Smooth muscle cell (in vitro differentiated cells): Measurements from ENCODE around the gene CAPG. TPM values are rescaled to one million over a fixed set of nuclear protein-coding genes. Genes with fewer than 3 reads are reported as not detected.

Experiments used
- DNase-seq: peaks from one replicate; lab custom pipeline; 2025; ENCODE audit not compliant: unreplicated experiment; lab: John Stamatoyannopoulos, UW
- H2AFZ ChIP-seq: fragments of 200-600 bp; sonication (generic); 2 replicates; pipeline ENCODE4 v1.6.0; 2016; ENCODE audit warnings: antibody characterized with exemption, low read depth, mild to moderate bottlenecking
- H3F3A ChIP-seq: fragments of 200-600 bp; sonication (generic); 2 replicates; pipeline ENCODE4 v1.6.0; 2017; ENCODE audit warnings: antibody characterized with exemption, low read depth
- H3K27ac ChIP-seq: fragments of 200-600 bp; sonication (generic); 2 replicates; pipeline ENCODE4 v1.5.1; 2016; ENCODE audit warnings: low read depth, mild to moderate bottlenecking
- H3K27me3 ChIP-seq: fragments of 200-600 bp; sonication (generic); 2 replicates; pipeline ENCODE4 v1.6.1; 2016; ENCODE audit warnings: low read depth, mild to moderate bottlenecking
- H3K36me3 ChIP-seq: fragments of 200-600 bp; sonication (generic); 2 replicates; pipeline ENCODE4 v1.5.1; 2016; ENCODE audit warnings: low read depth
- H3K4me1 ChIP-seq: fragments of 200-600 bp; sonication (generic); 2 replicates; pipeline ENCODE4 v1.5.1; 2016; ENCODE audit warnings: low read depth
- H3K4me2 ChIP-seq: fragments of 200-600 bp; sonication (generic); 2 replicates; pipeline ENCODE4 v1.6.0; 2016; ENCODE audit warnings: mild to moderate bottlenecking
- H3K4me3 ChIP-seq: fragments of 200-600 bp; sonication (generic); 2 replicates; pipeline ENCODE4 v1.5.1; 2016; ENCODE audit warnings: mild to moderate bottlenecking
- H3K79me2 ChIP-seq: fragments of 200-600 bp; sonication (generic); 2 replicates; pipeline ENCODE4 v1.6.0; 2016; ENCODE audit warnings: low read depth, mild to moderate bottlenecking
- H3K9ac ChIP-seq: fragments of 200-600 bp; sonication (generic); 2 replicates; pipeline ENCODE4 v1.6.0; 2016; ENCODE audit warnings: low read depth
- H3K9me3 ChIP-seq: fragments of 200-600 bp; sonication (generic); replicated peaks from 2 replicates; pipeline ENCODE4 v1.5.1; 2016; ENCODE audit warnings: low read depth
- H4K20me1 ChIP-seq: fragments of 200-600 bp; sonication (generic); 2 replicates; pipeline ENCODE4 v1.6.0; 2016; ENCODE audit warnings: low read depth
- CTCF ChIP-seq: fragments of 200-600 bp; sonication (generic); IDR thresholded peaks from 2 replicates; pipeline ENCODE4 v1.5.1; 2017; ENCODE audit warnings: borderline replicate concordance, mild to moderate bottlenecking, antibody characterized with exemption; ENCODE audit not compliant: insufficient read depth, poor library complexity, severe bottlenecking
- WGBS: methylation state at CpG from one replicate; pipeline ENCODE4 v1.1.7; 2016; ENCODE audit warnings: low lambda C conversion rate; 5-methylcytosine and 5-hydroxymethylcytosine counted together
- polyA plus RNA-seq: library from polyadenylated mRNA; unstranded; fragments of >200 nt; fragmentation: Nextera tagmentation; extraction: Ambion mirVana; gene quantifications from 2 replicates; pipeline ENCODE4 v1.2.1, GENCODE V29; 2016
- total RNA-seq: library from RNA; depleted of rRNA; stranded (reverse); fragments of >200 nt; gene quantifications from 2 replicates; pipeline ENCODE4 v1.2.3, GENCODE V29; 2014

The CAPG gene
- total and polyA plus RNA-seq, 2 experiments from 2014 or later = 51.6 to 96.2 TPM

- no peaks in the 10 kb centered on the region for H3K9me3 ChIP-seq
- H3K4me1 ChIP-seq = peaks cover 17% of the 10 kb centered on the region
- 71% methylated on average over 10 of the region's 10 CpGs for WGBS
- DNase-seq = no peak
- H4K20me1 ChIP-seq = no peaks in the 10 kb centered on the region
- TF ChIP-seq CTCF = no peak
- peak overlapping the region; percentile 97 for H3K27ac ChIP-seq
- peak overlapping the region; percentile 61 for H2AFZ ChIP-seq
- no peaks in the 10 kb centered on the region for H3K79me2 ChIP-seq
- no peaks in the 10 kb centered on the region for H3K36me3 ChIP-seq
- H3F3A ChIP-seq = peaks cover 6% of the 10 kb centered on the region
- peak overlapping the region; percentile 52 for H3K4me3 ChIP-seq
- peak overlapping the region; percentile 90 for H3K4me2 ChIP-seq
- H3K27me3 ChIP-seq = no peaks in the 10 kb centered on the region
- peak overlapping the region; percentile 92 for H3K9ac ChIP-seq
Measured at GRCh38 chr2:85436836-85437487, 26.8 kb upstream of the CAPG start.

DNA sequence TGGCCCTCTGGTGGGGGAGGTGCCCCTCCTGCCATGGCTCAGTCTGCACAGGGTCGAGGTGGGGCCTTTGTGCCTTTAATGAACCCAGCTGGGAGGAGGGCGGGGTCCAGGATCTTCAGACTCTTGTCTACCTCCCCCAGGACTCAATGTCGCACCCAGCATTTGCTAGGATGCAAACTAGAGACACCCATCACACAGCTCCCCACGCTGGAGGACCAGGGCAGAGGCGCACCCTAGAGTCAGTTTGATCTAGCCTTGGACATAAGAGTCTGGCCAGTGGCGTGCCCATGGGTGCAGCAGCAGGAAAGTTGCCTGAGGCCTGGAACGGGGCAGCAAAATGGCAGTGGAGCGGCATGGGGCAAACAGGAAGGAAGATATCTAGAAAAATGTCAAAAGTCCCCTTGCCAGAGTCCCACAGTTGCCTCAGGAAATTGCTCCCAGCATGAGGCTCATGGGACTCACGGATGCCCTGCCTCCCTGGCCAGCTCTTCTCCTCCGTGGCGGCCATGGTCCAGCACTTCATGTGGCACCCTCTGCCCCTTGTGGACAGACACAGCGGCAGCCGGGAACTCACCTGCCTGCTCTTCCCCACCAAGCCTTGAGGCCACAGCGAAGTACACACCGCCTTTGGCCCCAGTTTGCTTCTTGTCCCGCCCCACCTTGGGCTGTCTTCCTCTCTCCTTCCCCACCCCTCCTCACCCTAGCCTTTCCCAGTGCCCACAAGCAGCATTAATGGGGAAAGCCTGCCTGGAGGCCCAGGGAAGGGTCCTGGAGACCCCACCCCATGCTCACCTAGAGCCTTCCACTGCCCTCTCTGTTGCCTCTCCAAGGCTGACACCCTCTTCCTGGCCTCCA lies 26.0 kb upstream of the CAPG start:
- Histone ChIP-seq H3K9me3 (no peaks in the 10 kb centered on the region), H3K27me3 (no peaks in the 10 kb centered on the region), H3K79me2 (no peaks in the 10 kb centered on the region), H3K9ac (no peak overlapping the region), H3K4me3 (no peak overlapping the region), H3K4me1 (peaks cover 25% of the 10 kb centered on the region), H3K4me2 (no peak overlapping the region), H2AFZ (no peak overlapping the region), H3K36me3 (no peaks in the 10 kb centered on the region), H3K27ac (no peak overlapping the region), H3F3A (peaks cover 6% of the 10 kb centered on the region), H4K20me1 (no peaks in the 10 kb centered on the region)
- TF ChIP-seq CTCF = no peak
- 94% methylated on average over 16 of the region's 16 CpGs for WGBS
- no peak for DNase-seq

- Histone ChIP-seq H3K9ac (no peak overlapping the region), H3K79me2 (no peaks in the 10 kb centered on the region), H2AFZ (no peak overlapping the region), H3K9me3 (no peaks in the 10 kb centered on the region), H3F3A (peaks cover 6% of the 10 kb centered on the region), H3K4me3 (no peak overlapping the region), H3K27me3 (no peaks in the 10 kb centered on the region), H3K4me1 (peaks cover 33% of the 10 kb centered on the region), H4K20me1 (no peaks in the 10 kb centered on the region), H3K4me2 (no peak overlapping the region), H3K27ac (no peak overlapping the region), H3K36me3 (no peaks in the 10 kb centered on the region)
- TF ChIP-seq CTCF = no peak
- no peak for DNase-seq
- 95% methylated on average over 20 of the region's 21 CpGs for WGBS
Measured at GRCh38 chr2:85435220-85435958, 25.2 kb upstream of the CAPG start.
